ENCODE data around the gene MSMB. TPM values are rescaled to one million over a fixed set of nuclear protein-coding genes. Genes with fewer than 3 reads are reported as not detected.

MSMB gene
- total and polyA plus RNA-seq, 9 of the 15 experiments (the other 6 are each of a cell fraction or from before 2014, with no cell fraction given) = 0.21 to 0.60 TPM; not detected in 7

GRCh38 chr10:46030091-46030937, 15.8 kb downstream of the MSMB start, which contains the start of gene NCOA4:
NCOA4 (minus strand) TSS chr10:46030623; CDS start chr10:46016680, 13,943 bp downstream.
- Histone ChIP-seq H2AFZ (ENCODE audit: low read depth, low read length) (peak within 1 kb of the TSS; percentile 93), H4K20me1 (replicated peaks; ENCODE audit: control insufficient read depth, insufficient read depth, low read length) (peaks cover 5% of the 10 kb centered on the region; the same call in 1 of the 2 replicates), H3K9me1 (ENCODE audit: control insufficient read depth, insufficient read depth, low read length) (peaks cover 3% of the 10 kb centered on the region), H3K79me2 (ENCODE audit: control insufficient read depth, insufficient read depth, low read length) (peaks cover 52% of the 10 kb centered on the region), H3K27ac (ENCODE audit: extremely low read depth, low read depth, low read length) (peak within 1 kb of the TSS; percentile 92), H3K36me3 (ENCODE audit: control insufficient read depth, insufficient read depth, low read length) (peaks cover 29% of the 10 kb centered on the region), H3K4me2 (ENCODE audit: insufficient read depth, low read length) (peak within 1 kb of the TSS; percentile 92), H3K9ac (ENCODE audit: insufficient read depth in 1 of 2, low read depth in 2 of 2, low read length in 2 of 2) (peak within 1 kb of the TSS; percentile 94 to 99), H3K27me3 (ENCODE audit: control insufficient read depth in 2 of 2, insufficient read depth in 2 of 2, low read length in 2 of 2) (no peaks in the 10 kb centered on the region), H3K4me3 (peak within 1 kb of the TSS; percentile 85), H3K9me3 (replicated peaks; ENCODE audit: control insufficient read depth, insufficient read depth, low read depth, low read length) (no peaks in the 10 kb centered on the region), H3K4me1 (replicated peaks in 1 of 2; ENCODE audit: control insufficient read depth in 2 of 2, insufficient read depth in 2 of 2, low read length in 2 of 2) (peaks cover 26 to 60% of the 10 kb centered on the region in 2 experiments)
- intact Hi-C loops (cut with micrococcal nuclease) (no loop called here), in situ Hi-C loops (cut with MboI) (no loop called here)
- peak; percentile 95 for ATAC-seq
- 1% methylated on average over 38 of the region's 59 CpGs for WGBS (ENCODE audit: insufficient coverage, low coverage, missing lambda C conversion rate)
- FAIRE-seq = no peak
- POLR2A ChIA-PET = interaction anchor here (0.6 to 3.0 kb wide), 9 partner anchors 9 to 57 kb away, joined by 3 to 14 read pairs (median 4); partner anchors contain the start of gene MSMB
- no TSS peak for BruUV-seq (replicated peaks)
- DNase-seq (ENCODE audit: extremely low read depth in 1 of 4, low spot score in 3 of 4) = peak; percentile 99 to 100 (median 99)
- CTCF ChIA-PET (ENCODE audit: low intra/inter-chr PET ratio) = interaction anchor here (0.5 kb wide), 1 partner anchor 25 kb away, joined by 4 read pairs; no protein-coding TSS in a partner anchor
- peak; percentile 72 for TF ChIP-seq PCBP1 (IDR thresholded peaks at IDR 0.05; ENCODE audit: low read depth, low read length, poor library complexity, severe bottlenecking)
- TF ChIP-seq CCNT2 (IDR thresholded peaks at IDR 0.05; ENCODE audit: borderline replicate concordance, extremely low read depth, insufficient read length, low read depth, low read length) = peak; percentile 54
- TF ChIP-seq, protein P1, sequence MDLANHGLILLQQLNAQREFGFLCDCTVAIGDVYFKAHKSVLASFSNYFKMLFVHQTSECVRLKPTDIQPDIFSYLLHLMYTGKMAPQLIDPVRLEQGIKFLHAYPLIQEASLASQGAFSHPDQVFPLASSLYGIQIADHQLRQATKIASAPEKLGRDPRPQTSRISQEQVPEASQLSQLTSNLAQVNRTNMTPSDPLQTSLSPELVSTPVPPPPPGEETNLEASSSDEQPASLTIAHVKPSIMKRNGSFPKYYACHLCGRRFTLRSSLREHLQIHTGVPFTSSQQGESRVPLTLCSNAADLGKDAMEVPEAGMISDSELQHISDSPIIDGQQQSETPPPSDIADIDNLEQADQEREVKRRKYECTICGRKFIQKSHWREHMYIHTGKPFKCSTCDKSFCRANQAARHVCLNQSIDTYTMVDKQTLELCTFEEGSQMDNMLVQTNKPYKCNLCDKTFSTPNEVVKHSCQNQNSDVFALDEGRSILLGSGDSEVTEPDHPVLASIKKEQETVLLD (IDR thresholded peaks at IDR 0.05) = peak; percentile 58; the same call in 1 of the 2 replicates
- TF ChIP-seq ERF (CRISPR knock-in tag; IDR thresholded peaks at IDR 0.05) = peak; percentile 82
- TF ChIP-seq FIP1L1 (IDR thresholded peaks at IDR 0.05; ENCODE audit: low read depth, low read length, poor library complexity, severe bottlenecking) = peak; percentile 46
- peak; percentile 88 for TF ChIP-seq XRCC5 (IDR thresholded peaks at IDR 0.05; ENCODE audit: low read depth, low read length)
- TF ChIP-seq SIN3A (IDR thresholded peaks at IDR 0.05; ENCODE audit: borderline replicate concordance in 2 of 2, control insufficient read depth in 1 of 2, low read depth in 2 of 2, low read length in 2 of 2) = peak; percentile 66 to 85; a peak in 3 of 4 replicates
- TF ChIP-seq ZNF263 (CRISPR knock-in tag; IDR thresholded peaks at IDR 0.05; ENCODE audit: borderline replicate concordance) = peak; percentile 69
- peak; percentile 78; the same call in 1 of the 2 replicates for TF ChIP-seq HDGF (IDR thresholded peaks at IDR 0.05)
- no peak for TF ChIP-seq MCM7 (IDR thresholded peaks at IDR 0.05)
- TF ChIP-seq CBX1 (IDR thresholded peaks at IDR 0.05; ENCODE audit: low read depth) = 0 out of 2 replicates have a peak, but pooled peaks have one; percentile 48
- TF ChIP-seq CTCFL (IDR thresholded peaks at IDR 0.05; ENCODE audit: borderline replicate concordance, insufficient read depth, low read depth, low read length, poor library complexity, severe bottlenecking) = peak; percentile 99
- TF ChIP-seq ZKSCAN8 (CRISPR knock-in tag; IDR thresholded peaks at IDR 0.05) = 0 out of 2 replicates have a peak, but pooled peaks have one; percentile 16
- TF ChIP-seq RFX7 (CRISPR knock-in tag; IDR thresholded peaks at IDR 0.05) = no peak
- peak; percentile 79; the same call in 1 of the 2 replicates for TF ChIP-seq ZBED1 (IDR thresholded peaks at IDR 0.05)
- TF ChIP-seq ZKSCAN1 (IDR thresholded peaks at IDR 0.05; ENCODE audit: low read depth, low read length) = no peak; the same call in 1 of the 2 replicates
- peak; percentile 31; the same call in 1 of the 2 replicates for TF ChIP-seq PYGO2 (tag; IDR thresholded peaks at IDR 0.05)
- no peak for TF ChIP-seq HNRNPLL (IDR thresholded peaks at IDR 0.05; ENCODE audit: low read depth, low read length, poor library complexity, severe bottlenecking)
